Measurements from ENCODE around the gene GDPD3.

- TF ChIP-seq CTCF (IDR thresholded peaks at IDR 0.05; ENCODE audit: insufficient read depth, low read depth, low read length) (no peak), EZH2 (IDR thresholded peaks at IDR 0.05; ENCODE audit: insufficient read depth, low read length) (no peak)
Measured at GRCh38 chr16:30085247-30085646, 28.1 kb downstream of the GDPD3 start.
